Fibroblast of lung (primary cell): ENCODE measurements around the gene OCA2.

Source experiments
- CTCF ChIP-seq, 2 donors: IDR thresholded peaks in 1 of 2; conservative IDR thresholded peaks in 1 of 2; 1 replicate in 1 of 2; 2 replicates in 1 of 2; pipeline ENCODE4 v1.5.1; 2011 to 2012; ENCODE audit warnings: low read length in 2 of 2, control low read depth in 1 of 2, inconsistent platforms in 1 of 2, low read depth in 1 of 2, mild to moderate bottlenecking in 1 of 2
- EZH2 ChIP-seq: IDR thresholded peaks from 2 replicates; pipeline ENCODE4 v1.5.1; 2012; ENCODE audit warnings: low read length, control low read depth, mild to moderate bottlenecking; ENCODE audit errors: missing control alignments

- TF ChIP-seq CTCF (conservative IDR thresholded peaks at IDR 0.05 in 1 of 2, IDR thresholded peaks at IDR 0.05 in 1 of 2; ENCODE audit: low read depth in 1 of 2, low read length in 2 of 2) (no peak), EZH2 (no peak)
These were observed 252.3 kb downstream of the OCA2 start for GRCh38 chr15:27846722-27847395.
